EH (cell line): ENCODE data around the gene TNFRSF1B.
A peak's percentile ranks its signal among the peaks of the same experiment; 100 is the strongest.

Experiments used
- DNase-seq: peaks from one replicate; pipeline ENCODE4 v3.0.0-alpha.2; 2015; ENCODE audit warnings: low read depth

Gene TNFRSF1B

GRCh38 chr1:12142141-12142823, 24.5 kb upstream of the TNFRSF1B start:
- no peak for DNase-seq

GRCh38 chr1:12142891-12143630, 23.7 kb upstream of the TNFRSF1B start:
- DNase-seq = no peak

GRCh38 chr1:12143631-12144155, 23.1 kb upstream of the TNFRSF1B start:
- DNase-seq = peak; percentile 97

- DNase-seq = no peak
Measured at GRCh38 chr1:12144236-12144635, 22.6 kb upstream of the TNFRSF1B start.

GRCh38 chr1:12144969-12145368, 21.8 kb upstream of the TNFRSF1B start:
- no peak for DNase-seq

- no peak for DNase-seq
Measured at GRCh38 chr1:12145616-12146342, 21.0 kb upstream of the TNFRSF1B start.

GRCh38 chr1:12146343-12147112, 20.3 kb upstream of the TNFRSF1B start:
- DNase-seq = no peak

GRCh38 chr1:12147201-12147701, 19.5 kb upstream of the TNFRSF1B start:
- no peak for DNase-seq

GRCh38 chr1:12148160-12148957, 18.4 kb upstream of the TNFRSF1B start:
- no peak for DNase-seq

- no peak for DNase-seq
Measured at GRCh38 chr1:12148958-12149790, 17.6 kb upstream of the TNFRSF1B start.

- DNase-seq = no peak
Measured at GRCh38 chr1:12149791-12150175, 17.0 kb upstream of the TNFRSF1B start.

GRCh38 chr1:12150456-12151200, 16.2 kb upstream of the TNFRSF1B start:
- DNase-seq = no peak

GRCh38 chr1:12151465-12151864, 15.3 kb upstream of the TNFRSF1B start:
- no peak for DNase-seq

GRCh38 chr1:12152113-12152891, 14.5 kb upstream of the TNFRSF1B start:
- DNase-seq = no peak

GRCh38 chr1:12153181-12153785, 13.5 kb upstream of the TNFRSF1B start:
- DNase-seq = peak; percentile 96

GRCh38 chr1:12155328-12155727, 11.5 kb upstream of the TNFRSF1B start:
- DNase-seq = no peak

- DNase-seq = no peak
Measured at GRCh38 chr1:12157366-12158231, 9.2 kb upstream of the TNFRSF1B start.
